Aorta (tissue), 5 donors: ENCODE measurements around the gene EZR. TPM values are rescaled to one million over a fixed set of nuclear protein-coding genes. Genes with fewer than 3 reads are reported as not detected.

ENCODE experiments used
- ATAC-seq: fragments of 200-7000 bp; cut with Tn5 transposase; one replicate; pipeline ENCODE4 v1.9.1; 2022; ENCODE audit warnings: moderate library complexity; ENCODE audit not compliant: low FRiP score
- DNase-seq, 2 donors: peaks; one replicate each; pipeline ENCODE4 v3.0.0-alpha.2; 2020
- H3K27ac ChIP-seq, 2 donors: one replicate each; pipeline ENCODE4 v1.5.1; 2013; ENCODE audit warnings: low read length in 2 of 2, mild to moderate bottlenecking in 2 of 2, moderate library complexity in 2 of 2, control low read depth in 1 of 2, inconsistent platforms in 1 of 2, low read depth in 1 of 2
- H3K27me3 ChIP-seq, 2 donors: one replicate each; pipeline ENCODE4 v1.6.1; 2013; ENCODE audit warnings: control low read depth in 1 of 2, low read length in 1 of 2, mild to moderate bottlenecking in 1 of 2, moderate library complexity in 1 of 2; ENCODE audit not compliant: insufficient read depth in 2 of 2, control insufficient read depth in 1 of 2
- H3K36me3 ChIP-seq, 2 donors: one replicate each; pipeline ENCODE4 v1.6.1; 2013; ENCODE audit warnings: control low read depth in 1 of 2, low read length in 1 of 2, mild to moderate bottlenecking in 1 of 2; ENCODE audit not compliant: insufficient read depth in 2 of 2, control insufficient read depth in 1 of 2
- H3K4me1 ChIP-seq, 2 donors: one replicate each; pipeline ENCODE4 v1.6.1; 2013; ENCODE audit warnings: low read length in 2 of 2, control low read depth in 1 of 2, mild to moderate bottlenecking in 1 of 2, moderate library complexity in 1 of 2; ENCODE audit not compliant: insufficient read depth in 2 of 2, control insufficient read depth in 1 of 2
- H3K4me3 ChIP-seq, 2 donors: one replicate each; pipeline ENCODE4 v1.5.1; 2013; ENCODE audit warnings: low read length in 2 of 2, control low read depth in 1 of 2, mild to moderate bottlenecking in 1 of 2
- H3K9me3 ChIP-seq: one replicate; pipeline ENCODE4 v1.6.1; 2013; ENCODE audit warnings: mild to moderate bottlenecking, low read length; ENCODE audit not compliant: control insufficient read depth
- WGBS, 2 donors: extraction: QIAGEN DNeasy Blood & Tissue Kit; methylation state at CpG; one replicate each; pipeline ENCODE4 v1.1.7; 2013; 5-methylcytosine and 5-hydroxymethylcytosine counted together
- intact Hi-C, 2 donors: fragments of 100-400 bp; cut with DNase I; formaldehyde crosslinking; loops; one replicate each; pipeline versions ENCODE4 v1.14.2 to v1.15.0; 2022
- polyA plus RNA-seq, 2 donors: library from polyadenylated mRNA; stranded (reverse); fragments of 200-250 nt; gene quantifications; one replicate each; pipeline ENCODE4 v1.2.3, GENCODE V29; 2013
- total RNA-seq, 2 donors: library from RNA; stranded (reverse); fragmentation: NEBNext Ultra II Directional; extraction: Animal tissue kit (Norgen Biotek cat#: 25700); gene quantifications; one replicate each; pipeline ENCODE4 v1.2.1, GENCODE V29; 2021
- donor health status: healthy with polysubstance abuse.
- donor health status: Bipolar disorder and iron deficiency.
- donor health status: DM: no; HTN: no; CAD: no.
- donor health status: DM: no; HTN: no; CAD: no.
- donor health status: DM: yes; HTN: yes; CAD: no.

The EZR gene
- total and polyA plus RNA-seq, 4 donors, result 13.4 to 127 (median 50.5) TPM

- no peak overlapping the region for H3K4me3 ChIP-seq
- no peak overlapping the region for H3K27ac ChIP-seq
- 93 to 95% methylated on average over 7 of the region's 7 CpGs for WGBS, 2 donors
- no peaks in the 10 kb centered on the region for H3K4me1 ChIP-seq
- no peaks in the 10 kb centered on the region for H3K9me3 ChIP-seq
- no peaks in the 10 kb centered on the region for H3K36me3 ChIP-seq
- ATAC-seq, result no peak
- intact Hi-C loops, result no loop called here
- H3K27me3 ChIP-seq, result no peaks in the 10 kb centered on the region
- no peak for DNase-seq
These were observed 35.3 kb upstream of the EZR start for GRCh38 chr6:158854214-158855101.

- intact Hi-C loops, result no loop called here
- ATAC-seq (no peak), DNase-seq (no peak)
- Histone ChIP-seq H3K36me3 (no peaks in the 10 kb centered on the region), H3K9me3 (no peaks in the 10 kb centered on the region), H3K27me3 (no peaks in the 10 kb centered on the region), H3K27ac (no peak overlapping the region), H3K4me1 (no peaks in the 10 kb centered on the region), H3K4me3 (no peak overlapping the region)
- WGBS, 2 donors, result 82 to 83% methylated on average over 6 of the region's 6 CpGs
These were observed 34.7 kb upstream of the EZR start for GRCh38 chr6:158853880-158854213.

GRCh38 chr6:158853072-158853879 is 34.1 kb upstream of the EZR start:
- H3K9me3 ChIP-seq, result no peaks in the 10 kb centered on the region
- no peaks in the 10 kb centered on the region for H3K36me3 ChIP-seq
- ATAC-seq (peak; percentile 42), DNase-seq (peak in 1 of 2 donors; percentile 73)
- no peaks in the 10 kb centered on the region for H3K27me3 ChIP-seq
- no peak overlapping the region for H3K4me3 ChIP-seq
- H3K4me1 ChIP-seq, result no peaks in the 10 kb centered on the region
- 63% methylated on average over 13 of the region's 13 CpGs for WGBS, 2 donors
- H3K27ac ChIP-seq, result no peak overlapping the region
- intact Hi-C loops, result no loop called here

GRCh38 chr6:158852312-158853071 is 33.3 kb upstream of the EZR start:
- no peaks in the 10 kb centered on the region for H3K4me1 ChIP-seq
- intact Hi-C loops, result no loop called here
- 95 to 97% methylated on average over 11 of the region's 11 CpGs for WGBS, 2 donors
- no peaks in the 10 kb centered on the region for H3K9me3 ChIP-seq
- peak; percentile 21 for ATAC-seq
- no peak overlapping the region for H3K27ac ChIP-seq
- no peak for DNase-seq
- H3K4me3 ChIP-seq, result no peak overlapping the region
- H3K36me3 ChIP-seq, result no peaks in the 10 kb centered on the region
- no peaks in the 10 kb centered on the region for H3K27me3 ChIP-seq

- no peaks in the 10 kb centered on the region for H3K9me3 ChIP-seq
- H3K27ac ChIP-seq, result no peak overlapping the region
- H3K4me1 ChIP-seq, result no peaks in the 10 kb centered on the region
- intact Hi-C loops, result no loop called here
- H3K36me3 ChIP-seq, result no peaks in the 10 kb centered on the region
- no peak overlapping the region for H3K4me3 ChIP-seq
- DNase-seq (no peak), ATAC-seq (no peak)
- no peaks in the 10 kb centered on the region for H3K27me3 ChIP-seq
These were observed 31.6 kb upstream of the EZR start for GRCh38 chr6:158850807-158851115.

- Histone ChIP-seq H3K9me3 (no peaks in the 10 kb centered on the region), H3K4me1 (no peaks in the 10 kb centered on the region), H3K4me3 (no peak overlapping the region), H3K27ac (no peak overlapping the region), H3K27me3 (no peaks in the 10 kb centered on the region), H3K36me3 (no peaks in the 10 kb centered on the region)
- ATAC-seq (no peak), DNase-seq (no peak)
- WGBS, 2 donors, result 35 to 37% methylated on average over 9 of the region's 9 CpGs
- intact Hi-C loops, result no loop called here
These were observed 31.0 kb upstream of the EZR start for GRCh38 chr6:158849899-158850806.

GRCh38 chr6:158848490-158848895 is 29.3 kb upstream of the EZR start:
- Histone ChIP-seq H3K9me3 (no peaks in the 10 kb centered on the region), H3K4me3 (no peak overlapping the region), H3K4me1 (no peaks in the 10 kb centered on the region), H3K36me3 (no peaks in the 10 kb centered on the region), H3K27me3 (no peaks in the 10 kb centered on the region), H3K27ac (no peak overlapping the region)
- ATAC-seq, result no peak
- DNase-seq, result no peak
- WGBS, 2 donors, result 96 to 97% methylated on average over 7 of the region's 7 CpGs
- intact Hi-C loops, result no loop called here

- intact Hi-C loops, result no loop called here
- H3K4me3 ChIP-seq, result no peak overlapping the region
These were observed 28.6 kb upstream of the EZR start for GRCh38 chr6:158847786-158848185.

More at GRCh38 chr6:158847786-158848185, 28.6 kb upstream of the EZR start:
- no peaks in the 10 kb centered on the region for H3K9me3 ChIP-seq
- 95 to 97% methylated on average over 4 of the region's 4 CpGs for whole genome bisulfite sequencing, 2 donors
- no peak overlapping the region for H3K27ac ChIP-seq
- ATAC-seq, result no peak
- no peaks in the 10 kb centered on the region for H3K4me1 ChIP-seq
- H3K36me3 ChIP-seq, result no peaks in the 10 kb centered on the region
- no peak for DNase-seq
- H3K27me3 ChIP-seq, result no peaks in the 10 kb centered on the region
